Small intestine (tissue), 7 donors: ENCODE measurements around the gene CFAP100. TPM values are rescaled to one million over a fixed set of nuclear protein-coding genes. Genes with fewer than 3 reads are reported as not detected.
A peak's percentile ranks its signal among the peaks of the same experiment; 100 is the strongest.

Experiments used
- DNase-seq, 2 donors: peaks; one replicate each; pipeline versions ENCODE4 v3.0.0 to v3.0.0-alpha.2; 2013
- FAIRE-seq: peaks from 2 replicates; lab custom pipeline; 2012; peaks lifted over from hg19 to GRCh38; lab: Jason Lieb, UNC
- H3K27ac ChIP-seq, 3 donors: one replicate each; pipeline ENCODE4 v1.5.1; 2013; ENCODE audit warnings: low read length in 2 of 3, mild to moderate bottlenecking in 2 of 3, control low read depth in 1 of 3, inconsistent platforms in 1 of 3, low read depth in 1 of 3, moderate library complexity in 1 of 3
- H3K27me3 ChIP-seq, 3 donors: one replicate each; pipeline ENCODE4 v1.6.1; 2013; ENCODE audit warnings: low read length in 3 of 3, inconsistent platforms in 1 of 3; ENCODE audit not compliant: control insufficient read depth in 3 of 3, insufficient read depth in 3 of 3
- H3K36me3 ChIP-seq, 3 donors: one replicate each; pipeline ENCODE4 v1.6.1; 2013; ENCODE audit warnings: low read length in 3 of 3, inconsistent platforms in 1 of 3, low read depth in 1 of 3, mild to moderate bottlenecking in 1 of 3, moderate library complexity in 1 of 3; ENCODE audit not compliant: control insufficient read depth in 3 of 3, insufficient read depth in 2 of 3
- H3K4me1 ChIP-seq, 3 donors: one replicate each; pipeline ENCODE4 v1.6.1; 2013; ENCODE audit warnings: low read length in 2 of 3, inconsistent platforms in 1 of 3, low read depth in 1 of 3, mild to moderate bottlenecking in 1 of 3, moderate library complexity in 1 of 3; ENCODE audit not compliant: control insufficient read depth in 3 of 3, insufficient read depth in 2 of 3
- H3K4me3 ChIP-seq, 3 donors: one replicate each; pipeline ENCODE4 v1.5.1; 2013; ENCODE audit warnings: low read length in 3 of 3, control low read depth in 1 of 3, inconsistent platforms in 1 of 3, low read depth in 1 of 3, mild to moderate bottlenecking in 1 of 3, moderate library complexity in 1 of 3
- H3K9me3 ChIP-seq, 2 donors: one replicate each; pipeline ENCODE4 v1.6.1; 2013; ENCODE audit warnings: low read depth in 1 of 2, low read length in 1 of 2; ENCODE audit not compliant: control insufficient read depth in 2 of 2, insufficient read depth in 1 of 2
- WGBS, 3 donors: extraction: QIAGEN DNeasy Blood & Tissue Kit; methylation state at CpG; one replicate each; pipeline ENCODE4 v1.1.7; 2013; 5-methylcytosine and 5-hydroxymethylcytosine counted together
- polyA plus RNA-seq, 4 donors: library from polyadenylated mRNA; stranded (reverse) in 3 of 4; unstranded in 1 of 4; fragments of 200-250 nt in 3 of 4; fragments of 120-200 nt in 1 of 4; gene quantifications; one replicate each; pipeline versions ENCODE4 v1.2.1 to v1.2.3, GENCODE V29; 2013
- donor health status: healthy with polysubstance abuse.
- donor health status: control.
- donor health status: control.
- donor health status: Bipolar disorder and iron deficiency.
- donor health status: healthy.

Gene CFAP100
- polyA plus RNA-seq, 4 donors, result 0.53 TPM; not detected in 3

DNA sequence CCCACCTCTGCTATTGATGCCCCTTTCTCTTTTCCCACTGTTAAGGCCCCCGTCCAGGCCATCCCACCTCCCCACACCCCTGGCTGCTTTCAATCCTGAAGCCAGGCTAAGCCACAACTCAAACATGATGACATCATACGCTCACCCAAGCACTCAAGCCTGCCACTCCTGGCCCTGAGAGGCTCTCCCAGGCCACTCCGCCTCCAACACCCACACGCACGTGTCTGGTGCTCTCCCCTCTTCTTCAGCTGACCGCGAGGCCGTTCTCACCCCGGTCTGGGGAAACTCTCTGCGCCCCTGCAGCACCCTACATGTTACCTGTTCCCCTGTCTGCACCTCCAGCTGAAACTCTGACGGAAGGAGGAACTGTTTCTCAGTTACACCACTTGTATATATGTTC lies 74.8 kb downstream of the CFAP100 start:
- Histone ChIP-seq H3K9me3 (no peaks in the 10 kb centered on the region), H3K4me3 (no peak overlapping the region), H3K27me3 (no peaks in the 10 kb centered on the region), H3K27ac (no peak overlapping the region), H3K4me1 (peaks cover 9 to 30% (median 18%) of the 10 kb centered on the region in 3 donors), H3K36me3 (peaks cover 20 to 74% (median 40%) of the 10 kb centered on the region in 3 donors)
- DNase-seq, result no peak
- WGBS, 3 donors, result 94 to 98% (median 96%) methylated on average over 11 of the region's 11 CpGs
- FAIRE-seq, result no peak

DNA sequence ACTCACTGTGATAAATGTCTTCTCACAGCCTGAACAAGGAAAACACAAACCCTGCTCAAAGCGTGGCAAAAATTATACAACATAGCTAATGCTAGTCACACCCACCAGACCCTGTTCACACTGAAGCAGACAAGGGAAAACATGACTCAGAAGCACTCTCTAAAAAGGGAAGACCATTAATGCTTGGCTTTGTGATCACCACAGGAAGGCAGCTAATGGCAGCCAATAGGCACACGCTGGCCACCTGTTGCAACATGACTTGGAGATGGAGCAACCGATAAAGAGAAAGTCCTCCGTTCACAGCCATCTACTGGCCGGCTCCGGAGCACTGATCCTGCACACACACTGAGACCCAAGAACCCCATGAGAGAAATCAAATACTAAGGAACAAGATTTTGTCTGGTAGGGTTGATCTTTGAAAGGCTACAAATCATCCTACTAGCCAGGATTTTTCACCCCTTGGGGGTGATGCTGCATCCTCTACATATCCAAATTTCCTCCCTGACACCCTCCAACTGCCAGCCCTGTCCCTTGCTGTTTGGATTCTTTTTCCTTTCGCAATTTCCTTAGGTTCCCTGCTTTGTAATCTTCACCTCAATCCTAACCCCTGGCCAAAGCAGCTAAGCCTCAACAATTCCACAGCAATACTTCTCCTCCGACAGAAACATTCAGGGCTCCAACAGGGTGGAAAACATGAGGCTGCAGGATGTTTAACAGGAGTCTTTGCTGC lies 77.7 kb downstream of the CFAP100 start:
- no peaks in the 10 kb centered on the region for H3K27me3 ChIP-seq
- 30 to 36% (median 31%) methylated on average over 8 of the region's 8 CpGs for WGBS, 3 donors
- peak overlapping the region in 2 of 3 donors; percentile 21 to 61 for H3K27ac ChIP-seq
- peaks cover under 1 to 48% (median 21%) of the 10 kb centered on the region in 3 donors for H3K36me3 ChIP-seq
- no peaks in the 10 kb centered on the region for H3K9me3 ChIP-seq
- DNase-seq (peak; percentile 75 to 78), FAIRE-seq (no peak)
- peaks cover 9 to 31% (median 18%) of the 10 kb centered on the region in 3 donors for H3K4me1 ChIP-seq
- H3K4me3 ChIP-seq, result peak overlapping the region in 1 of 3 donors; percentile 77

DNA sequence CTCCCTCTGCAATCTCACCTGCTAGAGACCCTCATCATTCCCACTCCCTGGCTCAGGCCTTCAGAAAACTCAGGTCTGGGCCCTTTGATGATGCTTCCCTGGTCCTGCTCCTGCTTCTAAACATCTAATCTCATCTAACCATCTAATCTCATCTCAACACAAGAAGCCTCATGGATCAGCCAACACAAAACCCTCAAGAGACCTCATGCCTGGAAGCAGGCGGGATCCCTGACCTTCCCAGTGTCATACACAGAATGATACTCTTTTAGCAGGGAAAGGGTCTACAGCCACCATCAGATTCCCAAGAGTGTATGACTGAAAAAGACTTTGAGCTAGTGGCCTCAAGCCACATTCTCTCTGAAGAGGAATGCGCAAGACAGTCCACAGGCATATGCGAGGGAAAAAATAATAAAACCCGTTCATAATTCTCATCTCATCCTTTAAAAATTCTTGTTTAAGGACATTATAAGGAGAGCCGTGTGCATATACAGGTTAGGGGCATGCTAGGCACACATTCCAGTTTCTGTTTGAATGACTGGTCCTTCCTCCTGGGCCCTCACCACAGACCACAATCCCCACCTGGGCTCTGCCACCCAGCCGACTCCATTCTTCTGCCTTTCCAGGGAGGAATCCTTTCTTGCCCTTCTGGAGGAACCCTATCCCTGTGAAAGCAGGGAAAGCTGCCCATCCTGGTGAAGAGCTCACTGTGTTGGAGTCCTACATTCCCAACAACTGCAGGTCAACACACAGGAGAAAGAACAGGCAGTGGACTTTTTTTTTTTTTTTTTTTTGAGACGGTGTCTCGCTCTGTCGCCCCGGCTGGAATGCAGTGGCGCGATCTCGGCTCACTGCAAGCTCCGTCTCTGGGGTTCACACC lies 78.8 kb downstream of the CFAP100 start:
- peaks cover 9 to 31% (median 18%) of the 10 kb centered on the region in 3 donors for H3K4me1 ChIP-seq
- H3K27me3 ChIP-seq, result no peaks in the 10 kb centered on the region
- 40 to 69% (median 59%) methylated on average over 10 to 14 of the region's 14 CpGs for WGBS, 3 donors
- H3K27ac ChIP-seq, result no peak overlapping the region
- DNase-seq, result no peak
- H3K9me3 ChIP-seq, result no peaks in the 10 kb centered on the region
- peaks cover 0 to 38% (median 19%) of the 10 kb centered on the region in 3 donors for H3K36me3 ChIP-seq
- no peak for FAIRE-seq
- peak overlapping the region in 2 of 3 donors; percentile 77 to 88 for H3K4me3 ChIP-seq

DNA sequence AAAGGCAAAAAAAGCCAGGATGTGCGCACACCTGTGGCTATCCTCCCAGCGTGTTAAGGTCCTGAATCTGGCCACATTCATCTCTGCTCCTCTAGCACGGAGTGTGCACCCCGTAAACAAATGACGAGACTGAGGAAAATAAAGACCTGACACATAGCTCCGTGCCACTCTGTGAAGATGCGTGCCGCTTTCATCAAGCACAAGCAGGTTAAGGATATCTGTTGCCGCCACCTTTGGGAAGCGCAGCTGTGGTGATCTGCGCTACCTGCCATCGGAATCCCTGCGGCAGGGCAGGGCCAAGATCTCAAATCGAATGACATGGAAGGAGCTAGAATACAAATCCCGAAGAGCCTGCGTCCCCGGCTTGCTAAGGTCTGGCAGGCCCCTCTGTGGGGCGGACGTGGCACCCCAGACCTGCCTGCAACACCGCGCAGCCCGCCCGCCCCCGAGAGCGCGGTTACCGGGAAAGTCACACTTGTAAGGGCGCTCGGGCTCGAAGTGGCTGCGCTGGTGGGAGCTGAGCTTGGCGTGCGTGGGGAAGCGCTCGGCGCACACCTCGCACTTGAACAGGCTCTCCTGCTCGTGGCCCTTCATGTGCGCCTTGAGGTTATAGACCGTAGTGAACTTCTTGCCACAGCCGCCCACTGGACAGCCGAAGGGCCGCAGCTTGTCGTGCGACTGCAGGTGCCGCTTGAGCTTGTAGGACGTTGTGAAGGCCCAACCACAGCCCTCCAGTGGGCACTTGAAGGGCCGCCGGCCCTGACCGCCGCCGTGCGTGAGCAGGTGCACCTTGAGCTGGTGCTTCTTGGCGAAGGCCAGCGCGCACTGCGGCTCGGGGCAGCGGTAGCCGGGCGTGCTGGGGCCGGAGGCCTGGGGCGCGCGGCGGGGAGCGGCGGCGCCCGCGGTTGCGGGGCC lies 80.0 kb downstream of the CFAP100 start:
- peaks cover 0 to 26% (median 7%) of the 10 kb centered on the region in 3 donors for H3K36me3 ChIP-seq
- WGBS, 3 donors, result 2 to 5% (median 4%) methylated on average over 59 to 72 of the region's 72 CpGs
- peak overlapping the region; percentile 77 to 88 (median 86) for H3K4me3 ChIP-seq
- H3K9me3 ChIP-seq, result no peaks in the 10 kb centered on the region
- DNase-seq, result peak; percentile 41 to 80
- FAIRE-seq, result no peak
- peak overlapping the region; percentile 74 to 94 (median 93) for H3K27ac ChIP-seq
- no peaks in the 10 kb centered on the region for H3K27me3 ChIP-seq
- peaks cover 9 to 31% (median 18%) of the 10 kb centered on the region in 3 donors for H3K4me1 ChIP-seq

DNA sequence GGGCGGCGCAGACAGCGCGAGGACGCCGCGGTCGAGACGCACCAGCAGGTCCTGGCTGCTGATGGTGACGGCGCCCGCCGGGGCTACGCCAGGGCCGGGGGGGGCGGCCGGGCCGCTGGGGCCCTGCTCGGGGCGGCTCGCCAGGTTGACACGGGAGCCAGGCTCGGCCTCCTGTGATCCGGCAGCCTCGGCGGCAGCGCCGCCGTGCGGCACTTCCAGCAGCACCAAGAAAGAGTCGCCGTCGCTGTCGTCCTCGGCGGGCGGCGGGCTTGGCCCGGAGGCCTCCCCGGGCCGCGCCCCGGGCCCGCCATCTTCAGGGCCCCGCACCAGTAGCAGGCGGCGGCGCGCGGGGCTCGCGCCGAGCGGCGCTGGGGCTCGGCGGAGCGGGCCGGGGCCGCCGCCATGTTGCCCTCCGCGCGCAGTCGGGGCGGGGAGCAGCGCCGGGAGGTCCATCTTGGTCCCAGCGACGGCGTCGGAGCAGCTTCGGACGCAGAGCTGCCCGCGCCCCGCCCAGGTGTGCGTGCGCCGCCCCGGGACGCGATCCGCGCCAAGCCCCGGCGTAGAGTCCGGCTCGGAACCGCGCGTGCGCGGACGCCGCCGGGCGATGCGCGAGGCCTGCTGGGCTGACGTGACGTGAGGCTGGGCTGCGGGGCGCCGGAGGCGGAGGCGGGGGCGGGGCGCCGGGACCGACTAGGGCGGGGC lies 80.9 kb downstream of the CFAP100 start, which contains the start of gene ZXDC:
TSS of gene ZXDC (minus strand) at position 479 of the 702 bp plus-strand sequence. CDS start at position 453, 26 bp downstream.
- FAIRE-seq, result no peak
- 0 to 1% (median 0%) methylated on average over 29 to 112 of the region's 112 CpGs for WGBS, 3 donors
- H3K4me1 ChIP-seq, result peaks cover 9 to 31% (median 18%) of the 10 kb centered on the region in 3 donors

DNA sequence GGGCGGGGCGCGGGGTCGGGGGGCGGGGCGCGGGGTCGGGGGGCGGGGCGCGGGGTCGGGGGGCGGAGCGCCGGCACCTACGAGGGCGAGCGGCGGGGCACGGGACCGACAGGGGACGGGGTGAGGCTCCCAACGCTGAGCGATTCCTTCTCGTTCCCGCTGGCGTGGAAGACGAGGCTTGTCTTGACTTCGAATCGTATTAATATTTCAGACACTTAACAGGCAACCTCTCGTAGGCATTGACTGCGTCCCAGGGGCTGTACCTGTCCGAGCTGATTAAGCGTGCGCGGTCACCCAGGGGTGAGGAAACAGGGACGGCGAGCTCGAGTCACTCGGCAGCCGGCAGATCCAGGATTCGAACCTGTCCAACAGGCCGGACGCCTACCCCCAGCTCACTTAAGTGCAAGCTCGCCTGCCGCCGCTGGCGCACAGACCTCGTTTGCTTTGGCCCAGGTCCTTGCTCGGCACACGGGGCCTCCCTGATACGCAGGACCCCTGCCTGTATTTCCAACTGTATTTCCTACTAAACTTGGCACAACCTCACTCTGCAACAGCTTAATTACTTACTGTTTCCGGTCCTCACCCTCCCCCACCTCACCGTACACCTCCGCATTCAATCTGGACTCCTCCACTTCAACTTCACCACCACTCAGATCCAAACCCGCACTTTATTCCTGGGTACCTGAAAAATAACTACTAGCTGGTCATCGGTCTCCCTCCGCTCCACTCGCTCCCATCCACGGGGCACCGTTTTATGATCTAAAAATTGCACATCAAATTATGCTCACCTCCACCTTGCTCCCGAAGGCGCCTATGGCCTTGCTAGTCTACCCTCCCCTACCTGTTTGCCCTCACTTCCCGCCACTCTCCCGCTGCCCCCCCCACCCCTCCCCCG lies 81.7 kb downstream of the CFAP100 start:
- Histone ChIP-seq H3K36me3 (peaks cover 0 to 12% (median under 1%) of the 10 kb centered on the region in 3 donors), H3K27ac (peak overlapping the region; percentile 65 to 94 (median 83)), H3K9me3 (no peaks in the 10 kb centered on the region), H3K4me1 (peaks cover 9 to 36% (median 18%) of the 10 kb centered on the region in 3 donors), H3K27me3 (no peaks in the 10 kb centered on the region), H3K4me3 (peak overlapping the region; percentile 26 to 89 (median 63))
- DNase-seq (peak; percentile 63 to 77), FAIRE-seq (no peak)
- 11 to 16% (median 14%) methylated on average over 52 to 59 of the region's 66 CpGs for WGBS, 3 donors

More for the DNA sequence above, 80.9 kb downstream of the CFAP100 start, which contains the start of gene ZXDC:
- peaks cover 0 to 18% (median 2%) of the 10 kb centered on the region in 3 donors for H3K36me3 ChIP-seq
- H3K9me3 ChIP-seq, result no peaks in the 10 kb centered on the region
- peak within 1 kb of the TSS; percentile 93 to 94 (median 94) for H3K27ac ChIP-seq
- DNase-seq, result peak; percentile 95 to 97
- H3K27me3 ChIP-seq, result no peaks in the 10 kb centered on the region
- peak within 1 kb of the TSS; percentile 86 to 89 (median 88) for H3K4me3 ChIP-seq

DNA sequence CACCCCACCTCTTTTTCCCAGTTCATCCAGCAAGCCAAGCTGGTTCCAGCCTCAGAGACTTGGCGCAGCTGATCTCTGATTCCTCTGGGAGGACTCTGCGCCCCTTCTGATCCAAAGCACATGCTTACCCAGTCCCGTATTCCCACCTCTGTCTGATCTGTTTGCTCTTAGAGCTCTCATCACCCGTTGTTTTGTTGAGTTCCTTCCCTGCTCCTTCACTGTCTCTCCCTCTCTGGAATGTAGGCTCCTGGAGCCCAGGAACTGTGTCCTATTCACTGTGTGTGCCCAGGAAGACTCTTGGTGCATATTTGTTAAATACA lies 82.3 kb downstream of the CFAP100 start:
- Histone ChIP-seq H3K9me3 (no peaks in the 10 kb centered on the region), H3K4me3 (no peak overlapping the region), H3K27ac (no peak overlapping the region), H3K36me3 (peaks cover 0 to 12% (median 0%) of the 10 kb centered on the region in 3 donors), H3K4me1 (peaks cover 9 to 38% (median 15%) of the 10 kb centered on the region in 3 donors), H3K27me3 (no peaks in the 10 kb centered on the region)
- 62 to 78% (median 69%) methylated on average over 4 of the region's 4 CpGs for WGBS, 3 donors
- DNase-seq (no peak), FAIRE-seq (no peak)
